IMR-90 (cell line): ENCODE measurements around the gene PAMR1. TPM values are rescaled to one million over a fixed set of nuclear protein-coding genes. Genes with fewer than 3 reads are reported as not detected.

Experiments used
- ATAC-seq: fragments of 200-7000 bp; cut with Tn5 transposase; 2 replicates; pipeline ENCODE4 v1.9.1; 2020; ENCODE audit warnings: low read depth, mild to moderate bottlenecking, moderate library complexity
- BruUV-seq: library from RNA; stranded (reverse); fragments of 400-500 nt; replicated peaks from 2 replicates; lab custom pipeline; 2021; lab: Mats Ljungman, UMichigan
- CTCF ChIA-PET: fragments of 300-600 bp; formaldehyde crosslinking; extraction: SDS; loops from one replicate; lab custom pipeline; 2021; ENCODE audit warnings: antibody characterized with exemption; lab: Yijun Ruan, JAX
- POLR2A ChIA-PET: fragments of 300-600 bp; sonication (Branson Sonifier 250); formaldehyde crosslinking; loops from one replicate; lab custom pipeline; 2022; ENCODE audit warnings: antibody characterized with exemption; ENCODE audit not compliant: unreplicated experiment; lab: Charles Lee
- DNase-seq: peaks from one replicate; pipeline ENCODE4 v3.0.0; 2013
- H2AFZ ChIP-seq: replicated peaks from 2 replicates; pipeline ENCODE3; 2013; ENCODE audit warnings: low read length, mild to moderate bottlenecking; ENCODE audit not compliant: poor library complexity
- H2AK5ac ChIP-seq: 2 replicates; pipeline ENCODE4 v1.6.1; 2013; ENCODE audit warnings: low read depth, low read length, inconsistent platforms
- H2AK9ac ChIP-seq: replicated peaks from 2 replicates; pipeline ENCODE3; 2013; ENCODE audit warnings: mild to moderate bottlenecking, low read depth, low read length, moderate library complexity; ENCODE audit not compliant: poor library complexity
- H2BK120ac ChIP-seq: 2 replicates; pipeline ENCODE4 v1.6.1; 2013; ENCODE audit warnings: low read depth, low read length, inconsistent platforms
- H2BK15ac ChIP-seq: 3 replicates; pipeline ENCODE4 v1.6.1; 2013; ENCODE audit warnings: low read depth, low read length, inconsistent platforms
- H2BK20ac ChIP-seq: 2 replicates; pipeline ENCODE4 v1.6.1; 2013; ENCODE audit warnings: low read depth, mild to moderate bottlenecking, inconsistent platforms, low read length, moderate library complexity
- H2BK5ac ChIP-seq: 2 replicates; pipeline ENCODE4 v1.6.1; 2013; ENCODE audit warnings: mild to moderate bottlenecking, low read depth, low read length, inconsistent platforms; ENCODE audit not compliant: poor library complexity, severe bottlenecking
- H3K14ac ChIP-seq: replicated peaks from 2 replicates; pipeline ENCODE4 v1.6.1; 2013; ENCODE audit warnings: low read depth, low read length, inconsistent platforms
- H3K18ac ChIP-seq: 2 replicates; pipeline ENCODE4 v1.6.1; 2013; ENCODE audit warnings: low read depth, low read length, control low read depth
- H3K23ac ChIP-seq: 2 replicates; pipeline ENCODE4 v1.6.1; 2013; ENCODE audit warnings: low read depth, low read length, inconsistent platforms
- H3K27ac ChIP-seq: 2 replicates; pipeline ENCODE4 v1.5.1; 2013; ENCODE audit warnings: mild to moderate bottlenecking, control low read depth, low read length; ENCODE audit not compliant: insufficient read depth
- H3K27me3 ChIP-seq: 2 replicates; pipeline ENCODE4 v1.6.1; 2013; ENCODE audit warnings: low read length; ENCODE audit not compliant: control insufficient read depth, insufficient read depth
- H3K36me3 ChIP-seq: 2 replicates; pipeline ENCODE4 v1.6.1; 2013; ENCODE audit warnings: low read length, mixed read lengths; ENCODE audit not compliant: control insufficient read depth, insufficient read depth
- H3K4ac ChIP-seq: 2 replicates; pipeline ENCODE4 v1.6.1; 2013; ENCODE audit warnings: low read depth, low read length, inconsistent platforms
- H3K4me1 ChIP-seq: 2 replicates; pipeline ENCODE4 v1.6.1; 2013; ENCODE audit warnings: low read length, mixed read lengths; ENCODE audit not compliant: control insufficient read depth, insufficient read depth
- H3K4me2 ChIP-seq: 2 replicates; pipeline ENCODE4 v1.6.1; 2013; ENCODE audit warnings: low read depth, mild to moderate bottlenecking, control low read depth, low read length, moderate library complexity
- H3K4me3 ChIP-seq: 2 replicates; pipeline ENCODE4 v1.5.1; 2013; ENCODE audit warnings: low read depth, mild to moderate bottlenecking, control low read depth, low read length, moderate library complexity; ENCODE audit not compliant: insufficient read depth
- H3K56ac ChIP-seq: 2 replicates; pipeline ENCODE4 v1.6.1; 2013; ENCODE audit warnings: low read length, inconsistent platforms; ENCODE audit not compliant: insufficient read depth; ENCODE audit errors: extremely low read depth
- H3K79me1 ChIP-seq, 2 experiments: 2 replicates each; pipeline ENCODE4 v1.6.1; 2013; ENCODE audit warnings: low read length in 2 of 2, inconsistent platforms in 1 of 2, low read depth in 1 of 2
- H3K9ac ChIP-seq: 2 replicates; pipeline ENCODE4 v1.6.1; 2013; ENCODE audit warnings: low read depth, low read length, control low read depth
- H3K9me1 ChIP-seq: 2 replicates; pipeline ENCODE4 v1.6.1; 2013; ENCODE audit warnings: low read length, inconsistent platforms; ENCODE audit not compliant: insufficient read depth
- H3K9me3 ChIP-seq: 2 replicates; pipeline ENCODE4 v1.6.1; 2013; ENCODE audit warnings: low read length; ENCODE audit not compliant: control insufficient read depth, insufficient read depth
- H4K20me1 ChIP-seq: 2 replicates; pipeline ENCODE4 v1.6.1; 2013; ENCODE audit warnings: low read length, inconsistent platforms; ENCODE audit not compliant: insufficient read depth
- H4K5ac ChIP-seq: 2 replicates; pipeline ENCODE4 v1.6.1; 2013; ENCODE audit warnings: mild to moderate bottlenecking, low read depth, low read length, control low read depth
- H4K8ac ChIP-seq, 2 experiments: 2 replicates each; pipeline ENCODE4 v1.6.1; 2013; ENCODE audit warnings: low read depth in 2 of 2, low read length in 2 of 2, control low read depth in 1 of 2, inconsistent platforms in 1 of 2
- H4K91ac ChIP-seq: 2 replicates; pipeline ENCODE4 v1.6.1; 2013; ENCODE audit warnings: low read depth, low read length, inconsistent platforms; ENCODE audit not compliant: insufficient read depth
- CTCF ChIP-seq: conservative IDR thresholded peaks from 2 replicates; pipeline ENCODE4 v1.5.1; 2012; ENCODE audit warnings: mild to moderate bottlenecking, low read depth, low read length, improper control_type of control experiment
- ELK1 ChIP-seq: fragments of 150-350 bp; IDR thresholded peaks from 2 replicates; pipeline ENCODE4 v1.6.1; 2016; ENCODE audit warnings: low read depth, mild to moderate bottlenecking, low read length, moderate library complexity, borderline replicate concordance
- FOS ChIP-seq: fragments of 150-350 bp; IDR thresholded peaks from 2 replicates; pipeline ENCODE4 v1.6.1; 2016; ENCODE audit warnings: low read depth, low read length
- MAFK ChIP-seq: IDR thresholded peaks from 2 replicates; pipeline ENCODE4 v1.6.1; 2012; ENCODE audit warnings: low read depth, low read length, improper control_type of control experiment
- MAZ ChIP-seq: IDR thresholded peaks from 2 replicates; pipeline ENCODE4 v1.6.1; 2012; ENCODE audit warnings: low read depth, mild to moderate bottlenecking, low read length, improper control_type of control experiment, moderate library complexity, borderline replicate concordance
- MXI1 ChIP-seq: IDR thresholded peaks from 2 replicates; pipeline ENCODE4 v1.6.1; 2012; ENCODE audit warnings: low read depth, mild to moderate bottlenecking, low read length, moderate library complexity, borderline replicate concordance
- NFE2L2 ChIP-seq: fragments of 150-350 bp; IDR thresholded peaks from 2 replicates; pipeline ENCODE4 v1.6.1; 2016; ENCODE audit warnings: low read depth, mild to moderate bottlenecking, low read length
- RAD21 ChIP-seq: IDR thresholded peaks from 2 replicates; pipeline ENCODE4 v1.6.1; 2012; ENCODE audit warnings: low read length, improper control_type of control experiment
- RFX5 ChIP-seq: IDR thresholded peaks from 2 replicates; pipeline ENCODE4 v1.8.0; 2012; ENCODE audit warnings: low read depth, mild to moderate bottlenecking, low read length, moderate library complexity
- WGBS, 2 experiments: methylation state at CpG; one replicate each; pipeline versions ENCODE4 v1.1.5 to v1.1.7; 2013; ENCODE audit warnings: missing lambda C conversion rate in 2 of 2; ENCODE audit not compliant: insufficient read length in 1 of 2; ENCODE audit errors: extremely low coverage in 2 of 2; 5-methylcytosine and 5-hydroxymethylcytosine counted together
- dilution Hi-C: fragments of 300-500 bp; cut with HindIII; formaldehyde crosslinking; loops from one replicate; pipeline ENCODE4 v1.14.3; 2018; ENCODE audit warnings: low sequenced_read_pairs; ENCODE audit not compliant: unreplicated experiment
- in situ Hi-C: fragments of 300-500 bp; cut with MboI; formaldehyde crosslinking; loops from 3 replicates; pipeline ENCODE4 v1.14.3; 2019; ENCODE audit warnings: low sequenced_read_pairs, inconsistent platforms, mixed read lengths
- intact Hi-C: fragments of 100-400 bp; cut with micrococcal nuclease; formaldehyde crosslinking; loops from 2 replicates; pipeline ENCODE4 v1.10.0; 2022
- polyA plus RNA-seq, 3 experiments: library from polyadenylated mRNA; depleted of rRNA; stranded (reverse); fragments of >200 nt; gene quantifications; 2 replicates each; pipeline ENCODE4 v1.2.3, GENCODE V29; 2012; ENCODE audit warnings: low replicate concordance in 1 of 3
- total RNA-seq: library from RNA; depleted of rRNA; stranded (reverse); fragments of >200 nt; gene quantifications from 2 replicates; pipeline ENCODE4 v1.2.3, GENCODE V29; 2012

Gene PAMR1
- total and polyA plus RNA-seq, 2 of the 4 experiments (the other 2 are of a cell fraction) = 70.7 to 80.7 TPM

GRCh38 chr11:35461917-35462538 lies 63.4 kb downstream of the PAMR1 start:
- Histone ChIP-seq H3K4ac (no peak overlapping the region), H3K18ac (no peak overlapping the region), H3K23ac (no peak overlapping the region), H2AK9ac (no peak overlapping the region), H3K4me3 (no peak overlapping the region), H4K20me1 (no peaks in the 10 kb centered on the region), H2BK120ac (no peak overlapping the region), H3K79me1 (no peaks in the 10 kb centered on the region), H4K91ac (no peak overlapping the region), H2AK5ac (no peak overlapping the region), H3K14ac (no peak overlapping the region), H3K4me2 (no peak overlapping the region), H3K9me1 (no peaks in the 10 kb centered on the region), H2BK20ac (no peak overlapping the region), H3K27ac (no peak overlapping the region), H3K9me3 (no peaks in the 10 kb centered on the region), H3K4me1 (no peaks in the 10 kb centered on the region), H4K8ac (no peak overlapping the region), H3K56ac (no peak overlapping the region), H3K27me3 (no peaks in the 10 kb centered on the region), H2AFZ (no peak overlapping the region), H3K9ac (no peak overlapping the region), H2BK5ac (no peak overlapping the region), H4K5ac (no peak overlapping the region), H2BK15ac (no peak overlapping the region), H3K36me3 (peaks cover 30% of the 10 kb centered on the region)
- POLR2A ChIA-PET = no interaction called here
- dilution Hi-C loops = no loop called here
- intact Hi-C loops = no loop called here
- DNase-seq (no peak), ATAC-seq (no peak)
- BruUV-seq = no TSS peak
- CTCF ChIA-PET = interaction anchor here (1.2 kb wide), 1 partner anchor 360 kb away, joined by 3 read pairs; no protein-coding TSS in a partner anchor
- no CpG with 5 or more reads among the region's 2 CpGs for WGBS, 2 experiments
- in situ Hi-C loops = no loop called here
- TF ChIP-seq RFX5 (no peak), CTCF (no peak), ELK1 (no peak), MAFK (no peak), MAZ (no peak), NFE2L2 (no peak), MXI1 (no peak), FOS (no peak), RAD21 (no peak)
